T47D (cell line): ENCODE data around the gene URM1.

Experiments used
- DNase-seq, 2 experiments: peaks; one replicate each; pipeline versions ENCODE4 v3.0.0 to v3.0.0-alpha.2; 2011 to 2012; ENCODE audit warnings: low read depth in 1 of 2, low spot score in 1 of 2
- JUND ChIP-seq: IDR thresholded peaks from 2 replicates; pipeline ENCODE4 v1.6.1; 2012; ENCODE audit warnings: low read depth
- in situ Hi-C: cut with HindIII; loops from 2 replicates; pipeline ENCODE4 v1.10.0; 2016; ENCODE audit warnings: low sequenced_read_pairs, low pct_unique_long_range_greater_than_20kb

Gene URM1

DNA sequence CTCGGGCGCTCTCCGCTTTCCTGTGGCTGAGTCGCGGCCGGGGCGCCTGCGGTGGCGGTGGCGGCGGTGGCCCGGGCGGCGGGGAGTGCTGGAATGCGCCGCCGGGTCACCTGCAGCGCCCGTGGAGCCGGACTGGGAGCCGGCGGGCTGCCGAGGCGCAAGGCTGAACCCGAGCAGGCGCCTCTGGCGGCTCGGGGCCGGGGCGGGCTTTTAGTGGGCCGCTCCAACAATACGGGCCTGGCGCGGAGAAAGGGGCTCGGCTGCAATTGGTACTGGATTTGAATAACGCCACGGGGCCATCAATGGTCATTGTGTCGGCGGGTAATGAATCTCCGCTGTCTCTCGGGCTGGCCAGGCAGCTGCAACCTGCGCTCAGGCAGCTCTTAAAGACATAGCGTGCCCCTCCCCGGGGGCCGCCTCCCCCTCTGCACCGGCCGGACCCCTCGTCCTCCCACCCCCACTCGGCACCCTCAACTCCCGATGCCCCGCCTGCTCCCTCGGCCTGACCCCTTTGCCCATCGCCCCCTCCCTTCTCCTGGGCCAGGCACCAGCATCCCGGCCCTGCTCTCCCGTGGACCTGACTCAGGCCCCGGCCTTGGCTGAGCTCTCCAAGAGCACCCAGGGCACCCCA lies 22.1 kb downstream of the URM1 start:
- TF ChIP-seq JUND: no peak
- in situ Hi-C loops: no loop called here
- no peak for DNase-seq

DNA sequence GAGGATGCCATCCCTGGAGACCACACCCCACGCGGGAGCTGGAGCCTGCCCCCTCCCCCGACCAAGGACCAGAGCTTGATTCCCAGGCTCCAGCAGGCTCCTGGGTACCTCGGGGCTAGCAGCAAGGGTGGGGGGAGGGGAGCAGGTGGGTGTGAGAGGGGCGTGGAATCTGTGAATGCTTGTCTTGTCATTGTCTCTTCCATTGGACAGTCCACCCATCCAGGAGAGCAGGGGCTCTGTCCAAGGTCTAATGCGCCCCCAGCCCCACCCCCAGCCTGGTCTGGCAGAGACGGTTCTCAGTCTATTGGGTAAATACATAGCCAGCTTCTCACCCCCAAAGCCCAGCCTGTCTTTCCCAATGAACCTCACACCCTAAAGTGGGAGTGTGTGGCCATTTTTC lies 22.8 kb downstream of the URM1 start:
- in situ Hi-C loops: no loop called here
- no peak for TF ChIP-seq JUND

DNA sequence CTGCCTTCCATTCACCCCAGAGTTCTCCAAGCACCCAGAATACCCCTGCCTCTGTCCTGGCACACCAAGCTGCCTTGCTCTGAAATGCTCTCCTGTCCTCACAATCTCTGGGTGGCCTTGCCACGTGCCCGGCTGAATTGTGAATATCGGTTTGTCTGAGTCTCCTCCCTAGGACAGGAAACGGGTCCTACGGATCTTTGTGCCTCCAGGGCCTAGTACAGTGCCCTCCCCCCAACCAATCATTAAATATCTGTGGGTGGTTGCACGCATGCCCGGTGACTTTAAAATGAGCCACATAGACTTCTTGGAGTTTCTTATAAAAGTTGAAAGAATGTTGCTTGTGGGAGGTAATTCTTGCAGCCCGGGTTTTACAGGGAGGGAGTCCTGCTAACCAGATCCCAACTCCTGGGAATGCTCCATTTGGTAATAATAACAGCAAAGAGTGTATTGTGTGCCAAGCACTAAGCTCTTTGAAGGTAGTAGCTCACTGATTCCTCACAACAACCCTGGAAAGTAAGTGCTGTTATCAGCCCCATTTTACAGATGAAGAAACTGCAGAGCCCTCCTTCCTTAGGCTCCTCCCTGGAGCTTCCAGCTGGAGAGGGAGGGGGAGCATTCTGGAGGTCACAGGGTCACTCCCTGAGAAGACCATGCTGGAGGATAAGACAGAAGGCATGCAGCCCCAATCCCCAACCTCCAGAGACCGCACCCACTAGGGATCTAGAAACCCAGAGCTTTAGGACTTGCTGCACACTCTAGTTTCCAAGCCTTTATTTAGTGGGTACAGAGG lies 23.4 kb downstream of the URM1 start:
- DNase-seq: no peak
- no peak for TF ChIP-seq JUND
- in situ Hi-C loops: no loop called here

More for the DNA sequence above, 22.8 kb downstream of the URM1 start:
- no peak for DNase-seq

DNA sequence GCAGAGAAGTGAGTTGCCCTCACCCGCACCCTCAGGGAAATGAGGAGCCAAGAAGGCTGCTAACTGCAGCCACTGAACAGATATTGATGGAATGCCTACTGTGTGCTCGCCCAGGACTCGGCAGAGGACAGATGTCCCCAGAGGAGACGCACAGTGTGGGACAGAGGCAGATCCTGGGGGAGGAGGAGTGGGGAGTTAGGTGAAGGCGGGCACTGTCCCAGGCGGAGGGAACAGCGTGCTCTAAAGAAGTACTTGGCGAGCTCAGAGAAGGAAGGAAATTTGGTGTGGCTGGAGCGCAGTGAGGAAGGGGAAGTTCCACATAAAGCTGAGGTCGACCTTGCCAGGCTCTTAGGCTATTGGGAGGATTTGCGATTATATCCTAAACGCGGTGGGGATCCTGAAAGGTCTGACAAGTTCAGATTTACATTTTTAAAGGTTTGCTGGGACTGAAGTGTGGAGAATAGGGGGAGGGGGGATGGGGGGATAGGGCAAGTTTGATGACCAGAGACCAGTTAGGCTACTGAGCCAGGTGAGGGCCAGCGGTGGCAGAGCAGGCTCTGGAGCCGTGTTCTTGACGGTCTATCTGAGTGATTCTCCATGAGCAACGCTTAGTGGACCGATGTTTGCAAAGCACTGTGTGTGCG lies 25.9 kb downstream of the URM1 start:
- TF ChIP-seq JUND: no peak
- in situ Hi-C loops: no loop called here
- DNase-seq: no peak

DNA sequence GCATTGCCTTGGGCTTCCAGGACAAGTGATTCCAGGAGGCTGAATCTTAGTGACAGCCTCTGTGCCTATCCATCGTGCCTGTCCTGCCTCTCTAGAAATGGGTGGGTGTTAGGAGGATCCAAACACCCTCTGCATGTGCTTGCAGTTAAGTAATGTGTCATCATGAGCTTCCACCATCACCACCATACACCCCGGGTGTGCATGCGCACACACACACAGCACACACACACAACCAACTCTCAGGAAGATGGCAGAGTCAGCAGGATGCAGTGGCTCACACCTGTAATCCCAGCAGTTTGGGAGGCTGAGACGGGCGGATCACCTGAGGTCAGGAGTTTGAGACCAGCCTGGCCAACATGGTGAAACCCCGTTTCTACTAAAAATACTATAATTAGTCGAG lies 26.7 kb downstream of the URM1 start:
- no peak for TF ChIP-seq JUND
- in situ Hi-C loops: no loop called here
- no peak for DNase-seq

DNA sequence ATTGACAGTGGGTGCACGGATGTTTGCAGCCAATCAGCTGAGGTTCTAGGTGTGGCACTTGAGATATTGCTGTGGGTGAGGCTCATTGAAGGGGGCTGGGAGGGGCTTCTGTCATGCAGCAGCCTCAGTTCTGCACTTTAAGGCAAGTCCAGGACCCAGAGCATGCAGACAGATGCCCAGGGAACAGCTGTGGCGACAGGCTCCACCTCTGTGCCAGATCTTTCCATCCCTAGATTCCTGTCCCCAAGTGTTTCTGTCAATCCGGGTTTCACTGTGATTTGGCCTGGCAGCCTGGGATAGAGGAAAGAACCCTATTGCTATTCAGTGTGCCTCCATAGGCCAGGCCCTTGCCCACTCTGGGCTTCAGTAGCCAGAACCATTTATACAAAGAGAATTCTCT lies 28.7 kb downstream of the URM1 start:
- DNase-seq: no peak
- in situ Hi-C loops: no loop called here
- no peak for TF ChIP-seq JUND

DNA sequence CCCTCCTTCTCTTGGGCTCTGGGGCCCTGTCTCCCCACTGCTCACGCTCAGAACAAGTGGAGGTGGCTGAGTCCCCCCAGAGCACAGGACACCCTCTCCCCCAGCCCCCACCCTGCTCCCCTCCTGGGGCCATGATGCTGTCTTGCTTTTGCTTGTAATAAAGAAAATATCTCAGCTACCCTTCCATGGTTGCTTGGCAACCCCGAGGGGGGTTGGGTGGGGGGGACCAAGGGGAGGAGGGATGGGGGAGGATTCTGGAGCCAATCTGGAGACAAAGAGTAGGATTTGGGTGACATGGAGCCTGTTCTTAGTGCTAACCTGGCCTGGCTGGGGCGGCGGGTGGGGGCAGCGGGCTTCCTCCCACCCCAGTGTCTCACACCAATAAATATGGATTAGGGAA lies 33.4 kb downstream of the URM1 start:
- no peak for TF ChIP-seq JUND
- no peak for DNase-seq
- in situ Hi-C loops: no loop called here

DNA sequence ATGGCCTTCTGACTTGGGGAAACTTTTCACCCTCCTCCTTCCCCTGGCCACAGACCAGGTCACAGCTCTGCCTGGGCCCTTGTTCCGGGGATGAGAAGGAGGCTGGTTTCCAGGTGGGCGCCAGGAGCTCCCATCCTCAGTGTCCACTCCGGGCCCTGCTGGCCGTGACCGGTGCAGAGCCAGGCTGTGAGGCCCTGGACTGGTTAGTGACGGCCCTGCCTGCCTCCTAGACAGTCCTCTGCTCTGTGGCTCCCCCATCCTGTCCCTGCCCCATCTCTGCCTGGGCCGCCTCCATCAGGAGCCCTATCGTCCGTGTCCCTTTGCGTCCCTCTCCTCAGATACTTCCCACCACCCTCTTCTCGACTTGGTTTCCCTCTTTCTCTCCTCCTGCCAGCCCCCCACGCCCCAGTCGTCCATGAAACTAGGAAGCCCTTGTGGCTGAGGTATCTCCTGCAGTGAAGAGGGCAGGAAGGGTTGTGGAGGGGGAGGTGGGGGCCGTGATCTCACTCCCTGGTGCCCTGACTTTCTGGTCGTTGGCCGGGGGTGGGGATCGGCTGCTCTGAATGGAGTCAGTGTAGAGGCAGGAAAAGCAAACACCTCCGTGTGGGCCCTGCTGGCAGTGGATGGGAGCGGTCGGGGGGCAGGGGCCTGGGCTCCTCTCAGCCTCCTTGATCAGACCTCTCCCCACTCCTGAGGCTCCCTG lies 34.1 kb downstream of the URM1 start:
- DNase-seq: no peak
- in situ Hi-C loops: no loop called here
- TF ChIP-seq JUND: no peak

DNA sequence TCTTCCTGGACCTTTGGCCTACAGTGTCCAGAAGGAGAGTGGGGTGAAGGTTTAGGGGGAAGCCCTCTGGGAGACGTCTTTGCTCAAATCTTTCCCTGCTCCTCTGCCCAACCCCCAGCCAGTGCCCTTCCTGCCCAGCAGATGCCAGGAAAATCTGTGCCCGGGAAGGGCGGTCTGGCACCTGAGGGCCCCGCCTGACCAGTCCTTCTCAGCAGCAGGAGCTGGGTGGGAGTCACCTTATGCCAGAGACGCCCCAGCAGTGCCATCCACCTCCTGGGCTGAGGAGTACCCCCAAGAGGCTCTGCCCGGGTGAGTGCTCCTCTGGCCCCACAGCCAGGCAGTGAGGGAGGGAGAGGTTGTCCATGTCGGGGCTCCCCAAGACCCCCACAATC lies 34.6 kb downstream of the URM1 start:
- in situ Hi-C loops: no loop called here
- TF ChIP-seq JUND: no peak
- no peak for DNase-seq

DNA sequence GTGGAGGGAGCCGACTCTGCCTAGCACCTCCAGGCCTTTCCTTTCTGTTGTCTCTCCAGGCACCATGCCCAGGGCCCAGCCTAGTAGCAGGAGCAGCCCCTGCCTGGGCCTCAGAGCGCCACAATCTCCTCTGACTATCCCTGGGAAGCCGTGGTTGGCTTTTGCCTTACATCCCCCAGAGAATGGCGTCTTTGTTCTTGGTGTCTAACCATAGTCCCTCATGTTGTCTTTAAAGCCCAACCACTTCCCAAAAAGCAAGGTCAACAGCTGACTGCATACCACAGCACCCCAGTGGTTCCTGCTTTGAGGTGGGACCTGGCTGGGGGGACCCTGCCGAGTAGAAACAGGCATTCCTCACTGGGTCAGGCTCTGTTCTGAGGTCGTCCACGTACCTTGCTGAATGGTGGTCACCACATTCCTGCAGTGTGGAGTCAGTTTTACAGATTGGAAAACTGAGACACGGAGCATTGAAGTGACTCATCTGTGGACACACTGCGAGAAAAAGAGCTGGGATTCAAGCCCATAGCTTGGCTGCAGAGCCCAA lies 35.7 kb downstream of the URM1 start:
- TF ChIP-seq JUND: no peak
- in situ Hi-C loops: no loop called here
- DNase-seq: no peak

DNA sequence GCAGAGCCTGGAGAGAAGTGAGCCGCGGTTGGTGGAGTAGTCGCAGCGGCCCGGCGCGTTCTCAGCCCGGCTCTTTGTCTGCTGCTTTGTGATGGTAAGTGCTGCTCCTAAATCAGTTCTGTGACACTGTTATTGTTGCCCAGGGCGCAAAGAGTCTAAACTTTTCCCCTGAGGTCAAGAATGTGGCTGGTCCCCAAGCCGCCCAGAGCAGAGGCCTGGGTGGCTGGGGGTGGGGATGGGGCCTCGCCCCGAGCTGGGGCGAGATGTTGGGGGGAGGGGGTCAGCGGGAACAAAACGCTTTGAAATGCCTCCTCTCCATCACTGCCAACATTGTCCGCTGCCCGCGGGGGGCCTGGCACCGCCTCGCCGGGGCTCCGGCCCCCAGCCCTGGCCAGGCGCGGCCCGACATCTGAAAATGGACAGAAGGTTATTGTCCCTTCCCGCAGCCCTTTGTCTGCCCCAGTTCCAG lies 37.8 kb downstream of the URM1 start:
- in situ Hi-C loops: no loop called here
- TF ChIP-seq JUND: no peak

DNA sequence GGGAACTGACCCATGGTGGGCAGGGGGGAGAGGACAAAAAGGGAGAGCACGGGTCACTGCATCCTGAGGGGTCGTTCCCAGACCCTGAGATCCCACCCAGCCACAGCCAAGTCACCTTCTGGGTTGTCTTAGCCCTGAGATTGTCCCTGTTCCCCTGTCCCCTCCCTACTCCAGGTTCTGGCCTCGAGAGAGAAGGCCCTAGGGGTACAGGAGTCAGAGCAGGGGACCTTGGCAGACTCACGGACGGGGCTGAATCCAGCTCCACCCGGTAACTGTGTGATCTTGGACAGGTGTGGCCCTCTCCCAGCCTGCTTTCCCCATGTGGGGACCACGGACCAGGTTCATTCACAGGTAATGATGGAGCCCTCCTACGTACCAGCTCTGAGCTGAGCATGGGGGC lies 38.3 kb downstream of the URM1 start:
- no peak for TF ChIP-seq JUND
- no peak for DNase-seq
- in situ Hi-C loops: no loop called here

More for the DNA sequence above, 37.8 kb downstream of the URM1 start:
- no peak for DNase-seq
